Progenitor cell of endocrine pancreas (in vitro differentiated cells): ENCODE results near the gene ETV6. TPM values are rescaled to one million over a fixed set of nuclear protein-coding genes. Genes with fewer than 3 reads are reported as not detected.

Experiments
- DNase-seq: peaks from one replicate; pipeline ENCODE4 v3.0.0; 2021; ENCODE audit warnings: low spot score; ENCODE audit not compliant: unreplicated experiment
- H3K27ac Mint-ChIP-seq: 2 replicates; pipeline ENCODE4 v1.8.0; 2021; ENCODE audit warnings: mild to moderate bottlenecking, moderate library complexity, mixed read lengths
- H3K27me3 Mint-ChIP-seq: 2 replicates; pipeline ENCODE4 v1.8.0; 2021; ENCODE audit warnings: mixed read lengths
- H3K36me3 Mint-ChIP-seq: 2 replicates; pipeline ENCODE4 v1.8.0; 2022; ENCODE audit warnings: mixed read lengths; ENCODE audit not compliant: insufficient read depth
- H3K4me1 Mint-ChIP-seq: 2 replicates; pipeline ENCODE4 v1.8.0; 2021; ENCODE audit warnings: low read depth, mixed read lengths
- H3K4me3 Mint-ChIP-seq: 2 replicates; pipeline ENCODE4 v1.8.0; 2021; ENCODE audit warnings: low read depth, mild to moderate bottlenecking, moderate library complexity, mixed read lengths
- H3K9me3 Mint-ChIP-seq: 2 replicates; pipeline ENCODE4 v1.8.0; 2021; ENCODE audit warnings: low read depth, mixed read lengths
- total RNA-seq: library from RNA; stranded (reverse); gene quantifications from 2 replicates; pipeline ENCODE4 v1.2.1, GENCODE V29; 2021
- TF ChIP-seq, protein P1 (sequence below): fragments of 200-600 bp; sonication (generic); IDR thresholded peaks from one replicate; pipeline ENCODE4 v1.5.0; 2021; ENCODE audit warnings: antibody characterized with exemption, mild to moderate bottlenecking; ENCODE audit not compliant: unreplicated experiment

Gene ETV6
- total RNA-seq, 1 donor from 2014 or later, result 55.2 TPM

- DNase-seq, result no peak
- TF ChIP-seq, protein P1, sequence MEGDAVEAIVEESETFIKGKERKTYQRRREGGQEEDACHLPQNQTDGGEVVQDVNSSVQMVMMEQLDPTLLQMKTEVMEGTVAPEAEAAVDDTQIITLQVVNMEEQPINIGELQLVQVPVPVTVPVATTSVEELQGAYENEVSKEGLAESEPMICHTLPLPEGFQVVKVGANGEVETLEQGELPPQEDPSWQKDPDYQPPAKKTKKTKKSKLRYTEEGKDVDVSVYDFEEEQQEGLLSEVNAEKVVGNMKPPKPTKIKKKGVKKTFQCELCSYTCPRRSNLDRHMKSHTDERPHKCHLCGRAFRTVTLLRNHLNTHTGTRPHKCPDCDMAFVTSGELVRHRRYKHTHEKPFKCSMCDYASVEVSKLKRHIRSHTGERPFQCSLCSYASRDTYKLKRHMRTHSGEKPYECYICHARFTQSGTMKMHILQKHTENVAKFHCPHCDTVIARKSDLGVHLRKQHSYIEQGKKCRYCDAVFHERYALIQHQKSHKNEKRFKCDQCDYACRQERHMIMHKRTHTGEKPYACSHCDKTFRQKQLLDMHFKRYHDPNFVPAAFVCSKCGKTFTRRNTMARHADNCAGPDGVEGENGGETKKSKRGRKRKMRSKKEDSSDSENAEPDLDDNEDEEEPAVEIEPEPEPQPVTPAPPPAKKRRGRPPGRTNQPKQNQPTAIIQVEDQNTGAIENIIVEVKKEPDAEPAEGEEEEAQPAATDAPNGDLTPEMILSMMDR, result no peak
- Mint-ChIP-seq H3K27ac (no peak overlapping the region), H3K36me3 (peaks cover 6% of the 10 kb centered on the region), H3K9me3 (no peaks in the 10 kb centered on the region), H3K4me3 (no peak overlapping the region), H3K4me1 (peaks cover 32% of the 10 kb centered on the region), H3K27me3 (no peaks in the 10 kb centered on the region)
Measured at GRCh38 chr12:11786638-11787365, 137.3 kb downstream of the ETV6 start.

DNA sequence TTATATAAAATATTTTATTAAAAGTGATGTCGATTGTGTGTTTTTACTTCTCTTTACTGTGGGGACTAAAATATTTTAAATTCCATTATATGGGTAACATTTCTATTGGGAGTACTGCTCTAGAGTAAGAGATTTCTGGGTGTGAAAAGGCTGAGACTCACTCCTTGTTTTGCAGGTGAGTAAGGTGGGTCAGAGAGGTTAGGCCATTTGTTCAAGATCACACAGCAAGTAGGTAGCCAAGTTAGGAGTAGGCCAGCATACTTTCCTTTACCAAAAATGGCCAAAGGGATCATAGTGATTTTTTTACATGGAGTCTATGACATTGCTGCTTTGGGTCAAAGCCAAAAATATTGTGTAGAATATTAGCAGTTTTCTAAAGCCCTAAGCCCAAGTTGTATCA is 138.0 kb downstream of the ETV6 start:
- Mint-ChIP-seq H3K4me1 (peaks cover 32% of the 10 kb centered on the region), H3K27me3 (no peaks in the 10 kb centered on the region), H3K4me3 (no peak overlapping the region), H3K36me3 (peaks cover 10% of the 10 kb centered on the region), H3K9me3 (no peaks in the 10 kb centered on the region), H3K27ac (peak overlapping the region; percentile 39)
- TF ChIP-seq, protein P1, result no peak
- no peak for DNase-seq

DNA sequence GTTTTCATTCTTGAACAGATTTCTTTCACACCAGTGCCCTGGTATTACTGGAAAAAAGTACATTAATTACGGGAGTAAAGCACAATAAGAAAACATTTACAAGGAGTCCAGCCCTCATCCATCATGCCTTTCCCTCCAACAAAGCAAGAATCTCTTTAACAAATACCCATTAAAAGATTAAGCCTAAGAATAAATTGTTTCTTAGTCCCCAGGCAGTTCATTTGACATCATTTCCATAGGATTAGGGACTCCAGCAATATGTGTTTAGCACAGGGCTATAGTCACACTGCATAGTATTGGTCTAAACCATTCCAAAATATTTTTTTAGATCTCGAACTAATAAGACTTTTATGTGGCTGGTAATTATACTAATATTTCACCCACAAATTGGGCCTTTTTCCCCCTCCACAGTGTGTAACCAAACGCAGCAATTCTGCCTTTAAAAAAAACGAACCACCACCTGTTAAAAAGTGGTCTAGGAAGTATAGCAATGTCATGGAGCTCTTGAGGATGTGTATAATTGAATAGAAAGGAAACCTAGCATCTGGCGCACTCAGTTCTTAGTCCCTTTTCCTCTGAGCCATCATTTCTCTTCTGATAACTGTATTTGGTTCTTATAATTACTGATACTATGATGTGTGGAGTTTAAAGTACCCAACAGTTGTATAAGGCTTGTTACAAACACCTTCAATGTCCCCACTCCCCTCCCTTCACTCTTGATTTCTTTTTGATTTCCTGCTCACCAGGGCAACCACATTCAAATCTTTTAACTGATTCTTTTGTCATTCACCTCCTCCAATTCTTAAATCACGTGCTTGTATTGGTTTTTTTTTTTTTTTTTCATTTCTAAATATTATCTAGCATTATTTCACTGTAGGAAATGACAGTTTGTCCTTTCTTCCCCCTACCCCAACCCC is 138.7 kb downstream of the ETV6 start:
- Mint-ChIP-seq H3K4me3 (no peak overlapping the region), H3K4me1 (peaks cover 29% of the 10 kb centered on the region), H3K36me3 (peaks cover 10% of the 10 kb centered on the region), H3K27me3 (no peaks in the 10 kb centered on the region), H3K9me3 (no peaks in the 10 kb centered on the region), H3K27ac (peak overlapping the region; percentile 68)
- no peak for DNase-seq
- TF ChIP-seq, protein P1, result no peak

- no peak overlapping the region for H3K27ac Mint-ChIP-seq
Measured at GRCh38 chr12:11793921-11794710, 144.6 kb downstream of the ETV6 start.

More at GRCh38 chr12:11793921-11794710, 144.6 kb downstream of the ETV6 start:
- no peaks in the 10 kb centered on the region for H3K27me3 Mint-ChIP-seq
- H3K4me3 Mint-ChIP-seq, result no peak overlapping the region
- H3K4me1 Mint-ChIP-seq, result peaks cover 58% of the 10 kb centered on the region
- DNase-seq, result no peak
- H3K36me3 Mint-ChIP-seq, result peaks cover 13% of the 10 kb centered on the region
- peaks cover 7% of the 10 kb centered on the region for H3K9me3 Mint-ChIP-seq
- TF ChIP-seq, protein P1, result no peak
